BJ (cell line): ENCODE results near the gene FOXP1. TPM values are rescaled to one million over a fixed set of nuclear protein-coding genes. Genes with fewer than 3 reads are reported as not detected.

ENCODE experiments used
- CTCF ChIA-PET: fragments of 350-600 bp; formaldehyde crosslinking; extraction: SDS; loops from one replicate; lab custom pipeline; 2021; ENCODE audit warnings: antibody characterized with exemption, inconsistent platforms; lab: Yijun Ruan, JAX
- POLR2A ChIA-PET: fragments of 300-600 bp; sonication (Branson Sonifier 250); formaldehyde crosslinking; extraction: SDS; loops from one replicate; lab custom pipeline; 2021; ENCODE audit warnings: antibody characterized with exemption; lab: Charles Lee
- DNase-seq: peaks from one replicate; pipeline ENCODE4 v3.0.0-alpha.2; 2011; ENCODE audit warnings: low read depth
- H3K27me3 ChIP-seq: 2 replicates; pipeline ENCODE4 v1.6.0; 2011; ENCODE audit warnings: low read length; ENCODE audit not compliant: control insufficient read depth, insufficient read depth
- H3K36me3 ChIP-seq: 2 replicates; pipeline ENCODE4 v1.5.1; 2011; ENCODE audit warnings: low read length; ENCODE audit not compliant: control insufficient read depth, insufficient read depth
- H3K4me3 ChIP-seq: 2 replicates; pipeline ENCODE4 v1.5.1; 2011; ENCODE audit warnings: low read depth, mild to moderate bottlenecking, control low read depth, low read length
- polyA minus RNA-seq: library from RNA; depleted of rRNA, polyadenylated mRNA; stranded (reverse); fragments of >200 nt; gene quantifications from 2 replicates; pipeline ENCODE4 v1.2.3, GENCODE V29; 2011; rRNA and poly(A)+ RNA removed
- polyA plus RNA-seq: library from polyadenylated mRNA; depleted of rRNA; stranded (reverse); fragments of >200 nt; gene quantifications from 2 replicates; pipeline ENCODE4 v1.2.3, GENCODE V29; 2011; rRNA removed
- TF ChIP-seq, protein P1 (sequence below): IDR thresholded peaks from 2 replicates; pipeline ENCODE4 v1.5.1; 2011; ENCODE audit warnings: low read depth, mild to moderate bottlenecking, control low read depth, inconsistent platforms, low read length, moderate library complexity; ENCODE audit not compliant: insufficient read depth

Gene FOXP1
- polyA plus RNA-seq = 32.3 and 37.0 TPM in 2 replicates
- 101 and 120 TPM in 2 replicates for polyA minus RNA-seq

GRCh38 chr3:71583566-71584393 is at the start of gene FOXP1:
TSS of gene FOXP1 (minus strand) at chr3:71583728. CDS start at chr3:71198381, 385,347 bp downstream.
- CTCF ChIA-PET = interaction anchor here (0.6 to 1.8 kb wide), 7 partner anchors 21 to 1033 kb away, joined by 3 to 5 read pairs (median 3); no protein-coding TSS in a partner anchor
- no peaks in the 10 kb centered on the region for H3K36me3 ChIP-seq
- H3K27me3 ChIP-seq = no peaks in the 10 kb centered on the region
- peak within 1 kb of the TSS; percentile 79 for H3K4me3 ChIP-seq
- POLR2A ChIA-PET = interaction anchor here (0.7 kb wide), 1 partner anchor 445 kb away, joined by 4 read pairs; no protein-coding TSS in a partner anchor
- DNase-seq = no peak
- TF ChIP-seq, protein P1, sequence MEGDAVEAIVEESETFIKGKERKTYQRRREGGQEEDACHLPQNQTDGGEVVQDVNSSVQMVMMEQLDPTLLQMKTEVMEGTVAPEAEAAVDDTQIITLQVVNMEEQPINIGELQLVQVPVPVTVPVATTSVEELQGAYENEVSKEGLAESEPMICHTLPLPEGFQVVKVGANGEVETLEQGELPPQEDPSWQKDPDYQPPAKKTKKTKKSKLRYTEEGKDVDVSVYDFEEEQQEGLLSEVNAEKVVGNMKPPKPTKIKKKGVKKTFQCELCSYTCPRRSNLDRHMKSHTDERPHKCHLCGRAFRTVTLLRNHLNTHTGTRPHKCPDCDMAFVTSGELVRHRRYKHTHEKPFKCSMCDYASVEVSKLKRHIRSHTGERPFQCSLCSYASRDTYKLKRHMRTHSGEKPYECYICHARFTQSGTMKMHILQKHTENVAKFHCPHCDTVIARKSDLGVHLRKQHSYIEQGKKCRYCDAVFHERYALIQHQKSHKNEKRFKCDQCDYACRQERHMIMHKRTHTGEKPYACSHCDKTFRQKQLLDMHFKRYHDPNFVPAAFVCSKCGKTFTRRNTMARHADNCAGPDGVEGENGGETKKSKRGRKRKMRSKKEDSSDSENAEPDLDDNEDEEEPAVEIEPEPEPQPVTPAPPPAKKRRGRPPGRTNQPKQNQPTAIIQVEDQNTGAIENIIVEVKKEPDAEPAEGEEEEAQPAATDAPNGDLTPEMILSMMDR = no peak

GRCh38 chr3:71629711-71630110 is 46.2 kb upstream of the FOXP1 start:
- Histone ChIP-seq H3K27me3 (0 out of 2 replicates have a peak, but pooled peaks cover 3% of the 10 kb centered on the region), H3K4me3 (no peak overlapping the region), H3K36me3 (no peaks in the 10 kb centered on the region)
- TF ChIP-seq, protein P1 = no peak
- ChIA-PET CTCF (interaction anchor here (1.4 kb wide), 1 partner anchor 10 kb away, joined by 3 read pairs; no protein-coding TSS in a partner anchor), POLR2A (no interaction called here)
- DNase-seq = no peak

- no peak overlapping the region for H3K4me3 ChIP-seq
- TF ChIP-seq, protein P1 = no peak
- ChIA-PET CTCF (interaction anchor here (1.4 kb wide), 1 partner anchor 10 kb away, joined by 3 read pairs; no protein-coding TSS in a partner anchor), POLR2A (interaction anchor here (0.6 kb wide), 1 partner anchor 1570 kb away, joined by 3 read pairs; no protein-coding TSS in a partner anchor)
- peak; percentile 63 for DNase-seq
- 0 out of 2 replicates have a peak, but pooled peaks cover 3% of the 10 kb centered on the region for H3K27me3 ChIP-seq
- H3K36me3 ChIP-seq = no peaks in the 10 kb centered on the region
Observed at GRCh38 chr3:71629289-71629688, 45.8 kb upstream of the FOXP1 start.

- Histone ChIP-seq H3K4me3 (no peak overlapping the region), H3K27me3 (peaks cover 3% of the 10 kb centered on the region; the same call in 1 of the 2 replicates), H3K36me3 (no peaks in the 10 kb centered on the region)
- DNase-seq = no peak
- POLR2A ChIA-PET = interaction anchor here (0.6 kb wide), 2 partner anchors 1170 to 1569 kb away, joined by 3 read pairs; no protein-coding TSS in a partner anchor
- TF ChIP-seq, protein P1 = no peak
- CTCF ChIA-PET = interaction anchor here (1.1 kb wide), 1 partner anchor 41 kb away, joined by 3 read pairs; no protein-coding TSS in a partner anchor
Observed at GRCh38 chr3:71628522-71628921, 45.0 kb upstream of the FOXP1 start.

GRCh38 chr3:71625676-71626075 is 42.1 kb upstream of the FOXP1 start:
- CTCF ChIA-PET = no interaction called here
- POLR2A ChIA-PET = no interaction called here
- no peak for DNase-seq
- Histone ChIP-seq H3K4me3 (no peak overlapping the region), H3K36me3 (no peaks in the 10 kb centered on the region), H3K27me3 (peaks cover 4% of the 10 kb centered on the region)
- TF ChIP-seq, protein P1 = no peak
